RPMI7951 (cell line): ENCODE results near the gene PLA2G1B. TPM values are rescaled to one million over a fixed set of nuclear protein-coding genes. Genes with fewer than 3 reads are reported as not detected.

ENCODE experiments used
- DNase-seq: peaks from one replicate; pipeline ENCODE4 v3.0.0-alpha.2; 2012; ENCODE audit warnings: low read depth
- total RNA-seq: library from RNA; depleted of rRNA; stranded (reverse); fragments of >200 nt; shearing (Covaris generic); gene quantifications from 2 replicates; pipeline ENCODE4 v1.2.3, GENCODE V29; 2014; rRNA removed

PLA2G1B gene
- 1.1 TPM in 1 of 2 replicates, not detected in the other for total RNA-seq

- no peak for DNase-seq
These were observed at the start of gene PLA2G1B for GRCh38 chr12:120327593-120327992. TSS of gene PLA2G1B (minus strand) at chr12:120327779. CDS start at chr12:120327753, 26 bp downstream.

GRCh38 chr12:120376934-120377572, 49.5 kb upstream of the PLA2G1B start:
- DNase-seq, result no peak

- DNase-seq, result no peak
These were observed 48.8 kb upstream of the PLA2G1B start for GRCh38 chr12:120376416-120376815.

GRCh38 chr12:120376009-120376408, 48.4 kb upstream of the PLA2G1B start:
- DNase-seq, result no peak

- DNase-seq, result no peak
These were observed 46.1 kb upstream of the PLA2G1B start for GRCh38 chr12:120373683-120374082.

GRCh38 chr12:120370343-120371243, 43.0 kb upstream of the PLA2G1B start:
- DNase-seq, result no peak

- DNase-seq, result no peak
These were observed 42.2 kb upstream of the PLA2G1B start for GRCh38 chr12:120369603-120370342.

- DNase-seq, result no peak
These were observed 41.4 kb upstream of the PLA2G1B start, which contains the start of gene MSI1 for GRCh38 chr12:120368789-120369602. TSS of gene MSI1 (minus strand) at chr12:120369164. CDS start at chr12:120369091, 73 bp downstream.

GRCh38 chr12:120367924-120368788, 40.6 kb upstream of the PLA2G1B start:
- DNase-seq, result no peak

GRCh38 chr12:120367233-120367923, 39.8 kb upstream of the PLA2G1B start:
- DNase-seq, result no peak

- DNase-seq, result no peak
These were observed 39.3 kb upstream of the PLA2G1B start for GRCh38 chr12:120366845-120367232.

- no peak for DNase-seq
These were observed 38.7 kb upstream of the PLA2G1B start for GRCh38 chr12:120366341-120366705.

GRCh38 chr12:120365675-120366340, 38.2 kb upstream of the PLA2G1B start:
- no peak for DNase-seq

GRCh38 chr12:120364487-120364886, 36.9 kb upstream of the PLA2G1B start:
- no peak for DNase-seq

GRCh38 chr12:120363274-120363855, 35.8 kb upstream of the PLA2G1B start:
- DNase-seq, result no peak

GRCh38 chr12:120362516-120363273, 35.1 kb upstream of the PLA2G1B start:
- DNase-seq, result no peak

- DNase-seq, result peak; percentile 66
These were observed 34.1 kb upstream of the PLA2G1B start for GRCh38 chr12:120361506-120362208.
